Stomach (tissue), 4 donors: ENCODE data around the gene CX3CL1.

ENCODE experiments used
- EP300 ChIP-seq: sonication (generic); formaldehyde crosslinking; IDR thresholded peaks from one replicate; pipeline ENCODE4 v1.6.1; 2017; ENCODE audit warnings: antibody characterized with exemption
- POLR2A ChIP-seq, 4 donors: fragments of 450-650 bp; IDR thresholded peaks; one replicate each; pipeline ENCODE4 v1.6.1; 2016; ENCODE audit warnings: antibody characterized with exemption in 4 of 4, control low read depth in 2 of 4, mild to moderate bottlenecking in 1 of 4, moderate library complexity in 1 of 4
- POLR2AphosphoS5 ChIP-seq, 3 donors: sonication (generic); formaldehyde crosslinking; IDR thresholded peaks; one replicate each; pipeline ENCODE4 v1.6.1; 2016; ENCODE audit warnings: antibody characterized with exemption in 3 of 3
- TF ChIP-seq, protein P1 (sequence below), 7 experiments: fragments of 450-650 bp in 4 of 7; fragments of 200-600 bp in 3 of 7; sonication (generic) in 3 of 7; IDR thresholded peaks; one replicate each; pipeline ENCODE4 v1.5.1; 2016 to 2019; ENCODE audit warnings: antibody characterized with exemption in 7 of 7, control low read depth in 2 of 7, mild to moderate bottlenecking in 1 of 7

DNA sequence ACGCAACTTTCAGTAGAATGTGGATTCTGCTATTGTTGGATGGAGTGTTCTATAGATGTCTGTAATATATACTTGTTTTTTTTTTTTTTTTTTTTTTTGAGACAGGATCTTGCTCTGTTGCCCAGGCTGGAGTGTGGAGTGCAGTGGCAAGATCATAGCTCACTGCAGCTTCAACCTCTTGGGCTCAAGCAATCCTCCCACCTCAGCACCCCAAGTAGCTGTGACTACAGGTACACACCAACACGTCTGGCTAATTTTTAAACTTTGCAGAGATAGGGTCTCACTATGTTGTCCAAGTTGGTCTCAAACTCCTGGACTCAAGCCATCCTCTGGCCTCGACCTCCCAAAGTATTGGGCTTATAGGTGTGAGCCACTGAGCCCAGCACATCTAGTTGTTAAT is 40.9 kb upstream of the CX3CL1 start:
- TF ChIP-seq, protein P1, sequence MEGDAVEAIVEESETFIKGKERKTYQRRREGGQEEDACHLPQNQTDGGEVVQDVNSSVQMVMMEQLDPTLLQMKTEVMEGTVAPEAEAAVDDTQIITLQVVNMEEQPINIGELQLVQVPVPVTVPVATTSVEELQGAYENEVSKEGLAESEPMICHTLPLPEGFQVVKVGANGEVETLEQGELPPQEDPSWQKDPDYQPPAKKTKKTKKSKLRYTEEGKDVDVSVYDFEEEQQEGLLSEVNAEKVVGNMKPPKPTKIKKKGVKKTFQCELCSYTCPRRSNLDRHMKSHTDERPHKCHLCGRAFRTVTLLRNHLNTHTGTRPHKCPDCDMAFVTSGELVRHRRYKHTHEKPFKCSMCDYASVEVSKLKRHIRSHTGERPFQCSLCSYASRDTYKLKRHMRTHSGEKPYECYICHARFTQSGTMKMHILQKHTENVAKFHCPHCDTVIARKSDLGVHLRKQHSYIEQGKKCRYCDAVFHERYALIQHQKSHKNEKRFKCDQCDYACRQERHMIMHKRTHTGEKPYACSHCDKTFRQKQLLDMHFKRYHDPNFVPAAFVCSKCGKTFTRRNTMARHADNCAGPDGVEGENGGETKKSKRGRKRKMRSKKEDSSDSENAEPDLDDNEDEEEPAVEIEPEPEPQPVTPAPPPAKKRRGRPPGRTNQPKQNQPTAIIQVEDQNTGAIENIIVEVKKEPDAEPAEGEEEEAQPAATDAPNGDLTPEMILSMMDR (IDR thresholded peaks at IDR 0.05) = no peak
- no peak for TF ChIP-seq POLR2A (IDR thresholded peaks at IDR 0.05)
- TF ChIP-seq POLR2AphosphoS5 (IDR thresholded peaks at IDR 0.05) = no peak
- no peak for TF ChIP-seq EP300
